Vagina (tissue), 2 donors: Measurements from ENCODE around the gene SCN5A. TPM values are rescaled to one million over a fixed set of nuclear protein-coding genes. Genes with fewer than 3 reads are reported as not detected.

ENCODE experiments used
- DNase-seq, 2 donors: peaks; one replicate each; pipeline ENCODE4 v3.0.0-alpha.2; 2017; ENCODE audit errors: extremely low spot score in 2 of 2
- H3K27ac ChIP-seq: fragments of 200-600 bp; sonication (generic); one replicate; pipeline ENCODE4 v1.5.1; 2019
- H3K27me3 ChIP-seq: fragments of 200-600 bp; sonication (generic); one replicate; pipeline ENCODE4 v1.5.1; 2019
- H3K36me3 ChIP-seq, 2 donors: fragments of 200-600 bp; sonication (generic); one replicate each; pipeline ENCODE4 v1.5.1; 2017 to 2019
- H3K4me1 ChIP-seq: fragments of 200-600 bp; sonication (generic); one replicate; pipeline ENCODE4 v1.5.1; 2019
- H3K4me3 ChIP-seq, 2 donors: fragments of 200-600 bp; sonication (generic); 1 replicate in 1 of 2; 2 replicates in 1 of 2; pipeline ENCODE4 v1.5.1; 2016 to 2019
- H3K9me3 ChIP-seq: fragments of 200-600 bp; sonication (generic); one replicate; pipeline ENCODE4 v1.5.1; 2019
- POLR2A ChIP-seq, 2 donors: fragments of 450-650 bp; IDR thresholded peaks; one replicate each; pipeline ENCODE4 v1.6.1; 2017; ENCODE audit warnings: antibody characterized with exemption in 2 of 2, mild to moderate bottlenecking in 2 of 2, moderate library complexity in 2 of 2
- POLR2AphosphoS5 ChIP-seq, 2 donors: sonication (generic); formaldehyde crosslinking; IDR thresholded peaks; one replicate each; pipeline ENCODE4 v1.9.0; 2017; ENCODE audit warnings: antibody characterized with exemption in 2 of 2, mild to moderate bottlenecking in 2 of 2, low read depth in 1 of 2; ENCODE audit not compliant: insufficient read depth in 1 of 2
- intact Hi-C: fragments of 100-400 bp; cut with DNase I; formaldehyde crosslinking; loops from one replicate; pipeline ENCODE4 v1.15.1; 2023
- total RNA-seq: library from RNA; depleted of rRNA; stranded (reverse); fragments of >200 nt; gene quantifications from one replicate; pipeline ENCODE4 v1.2.3, GENCODE V29; 2016
- TF ChIP-seq, protein P1 (sequence below), 3 experiments: fragments of 450-650 bp in 2 of 3; fragments of 200-600 bp in 1 of 3; sonication (generic) in 1 of 3; IDR thresholded peaks; one replicate each; pipeline ENCODE4 v1.5.1; 2017 to 2019; ENCODE audit warnings: antibody characterized with exemption in 3 of 3, mild to moderate bottlenecking in 2 of 3, moderate library complexity in 2 of 3

SCN5A gene
- total RNA-seq, 1 donor from 2014 or later: 9.3 TPM

DNA sequence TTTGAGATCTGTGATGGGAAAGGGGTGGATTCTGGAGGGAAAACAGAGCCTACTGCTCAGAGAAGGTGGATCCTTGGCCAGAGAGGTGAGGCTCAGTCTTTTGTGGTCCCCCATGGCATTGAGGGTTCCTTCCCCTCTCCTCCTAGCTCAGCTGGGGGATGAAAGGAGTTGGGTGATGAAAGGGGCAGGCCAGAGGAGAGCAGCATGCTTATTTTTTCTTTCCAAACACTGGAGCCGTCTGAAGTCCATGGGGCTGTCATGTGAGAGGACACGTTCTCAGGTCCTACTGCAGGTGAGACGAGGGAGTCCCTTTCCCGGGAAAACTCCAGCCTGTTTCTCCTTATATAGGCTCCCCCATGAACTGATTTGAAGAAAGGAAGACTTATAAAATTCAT lies 71.4 kb downstream of the SCN5A start:
- peak; percentile 54 to 61 for DNase-seq
- no peaks in the 10 kb centered on the region for H3K27me3 ChIP-seq
- H3K9me3 ChIP-seq: no peaks in the 10 kb centered on the region
- no peak overlapping the region for H3K27ac ChIP-seq
- intact Hi-C loops: no loop called here
- TF ChIP-seq POLR2AphosphoS5 (IDR thresholded peaks at IDR 0.05; ENCODE audit: insufficient read depth in 1 of 2, low read depth in 1 of 2): no peak
- TF ChIP-seq POLR2A (IDR thresholded peaks at IDR 0.05): no peak
- TF ChIP-seq, protein P1, sequence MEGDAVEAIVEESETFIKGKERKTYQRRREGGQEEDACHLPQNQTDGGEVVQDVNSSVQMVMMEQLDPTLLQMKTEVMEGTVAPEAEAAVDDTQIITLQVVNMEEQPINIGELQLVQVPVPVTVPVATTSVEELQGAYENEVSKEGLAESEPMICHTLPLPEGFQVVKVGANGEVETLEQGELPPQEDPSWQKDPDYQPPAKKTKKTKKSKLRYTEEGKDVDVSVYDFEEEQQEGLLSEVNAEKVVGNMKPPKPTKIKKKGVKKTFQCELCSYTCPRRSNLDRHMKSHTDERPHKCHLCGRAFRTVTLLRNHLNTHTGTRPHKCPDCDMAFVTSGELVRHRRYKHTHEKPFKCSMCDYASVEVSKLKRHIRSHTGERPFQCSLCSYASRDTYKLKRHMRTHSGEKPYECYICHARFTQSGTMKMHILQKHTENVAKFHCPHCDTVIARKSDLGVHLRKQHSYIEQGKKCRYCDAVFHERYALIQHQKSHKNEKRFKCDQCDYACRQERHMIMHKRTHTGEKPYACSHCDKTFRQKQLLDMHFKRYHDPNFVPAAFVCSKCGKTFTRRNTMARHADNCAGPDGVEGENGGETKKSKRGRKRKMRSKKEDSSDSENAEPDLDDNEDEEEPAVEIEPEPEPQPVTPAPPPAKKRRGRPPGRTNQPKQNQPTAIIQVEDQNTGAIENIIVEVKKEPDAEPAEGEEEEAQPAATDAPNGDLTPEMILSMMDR (IDR thresholded peaks at IDR 0.05): no peak
- no peaks in the 10 kb centered on the region for H3K36me3 ChIP-seq
- H3K4me1 ChIP-seq: no peaks in the 10 kb centered on the region
- no peak overlapping the region for H3K4me3 ChIP-seq

DNA sequence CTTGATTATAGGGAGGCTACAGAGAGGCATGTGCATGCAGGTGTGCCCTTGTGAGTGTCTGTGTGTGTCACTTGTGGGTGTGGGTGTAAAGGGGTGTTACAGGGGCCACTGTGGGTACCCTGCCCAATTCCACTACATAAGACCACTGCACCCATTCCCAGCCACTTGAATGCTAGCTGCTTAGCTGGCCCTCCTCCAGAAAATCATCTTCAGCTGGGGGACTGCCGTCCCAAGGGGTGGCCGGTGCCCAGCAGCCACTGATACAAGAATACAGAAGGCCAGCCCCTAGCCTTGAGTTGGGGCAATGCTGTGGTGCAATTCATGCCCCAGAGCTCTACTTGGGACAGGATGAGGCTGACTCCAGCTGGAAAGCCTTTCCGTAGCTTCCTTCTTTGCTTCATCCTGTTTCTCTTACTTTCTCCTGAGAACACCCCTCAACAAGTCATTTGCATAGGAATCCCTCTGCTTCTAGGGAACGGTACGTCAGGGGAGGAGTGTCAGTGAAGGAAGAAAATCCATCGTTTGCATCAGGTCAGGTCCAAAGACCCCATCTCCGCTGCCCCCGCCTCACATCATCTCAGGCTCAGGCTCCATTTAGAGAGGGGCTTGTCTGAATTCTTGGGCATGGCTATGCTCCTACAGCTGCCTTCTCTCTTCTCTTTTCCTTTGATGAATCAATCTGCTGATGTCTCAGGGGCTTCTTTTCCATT lies 72.0 kb downstream of the SCN5A start:
- no peaks in the 10 kb centered on the region for H3K9me3 ChIP-seq
- no peak overlapping the region for H3K27ac ChIP-seq
- H3K36me3 ChIP-seq: no peaks in the 10 kb centered on the region
- peak; percentile 34 to 67 for DNase-seq
- no peaks in the 10 kb centered on the region for H3K27me3 ChIP-seq
- no peak overlapping the region for H3K4me3 ChIP-seq
- intact Hi-C loops: no loop called here
- TF ChIP-seq, protein P1 (IDR thresholded peaks at IDR 0.05): no peak
- TF ChIP-seq POLR2AphosphoS5 (IDR thresholded peaks at IDR 0.05; ENCODE audit: insufficient read depth in 1 of 2, low read depth in 1 of 2): no peak
- no peak for TF ChIP-seq POLR2A (IDR thresholded peaks at IDR 0.05)
- H3K4me1 ChIP-seq: no peaks in the 10 kb centered on the region

DNA sequence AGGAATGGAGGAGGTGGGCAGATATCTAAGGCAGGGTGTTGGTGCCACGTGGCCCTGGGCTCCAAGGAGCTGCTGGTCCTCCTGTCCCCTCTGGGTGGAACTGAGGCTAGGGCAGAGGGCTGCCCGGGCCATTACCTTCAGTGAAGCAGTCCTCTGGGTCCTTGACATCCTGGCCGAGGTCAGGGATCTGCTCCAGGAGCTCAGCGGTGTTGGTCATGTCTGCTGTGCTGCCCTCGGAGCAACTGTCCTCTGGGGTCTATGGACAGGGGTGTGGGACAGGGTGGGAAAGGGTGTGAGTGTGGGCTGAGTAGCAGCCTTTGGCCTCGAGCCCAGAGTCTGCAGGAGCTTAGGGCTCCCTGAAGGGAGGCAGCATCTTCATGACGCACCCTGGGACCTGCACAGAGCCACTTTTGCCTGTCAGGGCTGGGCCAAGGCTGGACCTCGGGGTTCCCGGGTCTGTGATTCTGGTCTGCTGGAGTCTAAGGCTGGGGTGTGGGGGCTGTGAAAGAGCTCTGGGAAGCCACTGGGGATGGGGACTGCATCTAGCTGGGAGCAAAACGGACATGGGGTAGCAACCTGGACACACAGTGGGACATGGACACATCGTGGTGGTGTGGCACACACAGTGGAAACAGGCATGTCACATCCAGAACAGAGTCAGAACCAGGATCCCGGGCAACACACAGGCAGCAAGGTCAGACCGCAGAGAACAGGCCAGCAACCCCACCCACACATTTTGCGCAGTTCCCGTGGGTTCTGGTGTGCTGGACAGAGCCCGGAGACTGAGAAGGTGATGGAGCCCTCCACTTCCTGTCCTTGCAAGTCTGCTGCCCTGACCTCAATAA lies 72.7 kb downstream of the SCN5A start:
- Histone ChIP-seq H3K9me3 (no peaks in the 10 kb centered on the region), H3K27ac (no peak overlapping the region), H3K36me3 (no peaks in the 10 kb centered on the region), H3K4me3 (no peak overlapping the region), H3K27me3 (no peaks in the 10 kb centered on the region), H3K4me1 (no peaks in the 10 kb centered on the region)
- peak; percentile 75 to 92 for DNase-seq
- intact Hi-C loops: no loop called here
- TF ChIP-seq, protein P1 (IDR thresholded peaks at IDR 0.05): no peak
- TF ChIP-seq POLR2AphosphoS5 (IDR thresholded peaks at IDR 0.05; ENCODE audit: insufficient read depth in 1 of 2, low read depth in 1 of 2): no peak
- TF ChIP-seq POLR2A (IDR thresholded peaks at IDR 0.05): no peak

DNA sequence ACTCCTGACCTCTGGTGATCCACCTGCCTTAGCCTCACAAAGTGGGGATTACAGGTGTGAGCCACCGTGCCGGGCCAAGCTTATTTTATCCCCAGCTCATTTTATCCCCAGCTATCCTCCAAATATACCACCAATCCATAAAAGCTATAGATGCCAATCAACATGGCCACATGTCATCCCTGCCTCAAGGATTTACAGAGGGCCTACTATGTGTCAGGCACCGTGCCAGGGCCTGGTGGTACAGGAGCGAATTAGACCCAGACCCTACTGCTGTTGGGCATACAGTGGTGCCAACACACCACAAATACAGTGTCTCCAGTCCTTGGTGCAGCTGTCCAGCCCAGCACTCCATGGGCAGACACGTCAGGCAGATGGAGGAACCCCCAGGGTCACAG lies 73.4 kb downstream of the SCN5A start:
- DNase-seq: peak; percentile 25 to 72
- TF ChIP-seq POLR2AphosphoS5 (IDR thresholded peaks at IDR 0.05; ENCODE audit: insufficient read depth in 1 of 2, low read depth in 1 of 2) (no peak), POLR2A (IDR thresholded peaks at IDR 0.05) (no peak)
- TF ChIP-seq, protein P1 (IDR thresholded peaks at IDR 0.05): no peak
- Histone ChIP-seq H3K27ac (no peak overlapping the region), H3K4me3 (no peak overlapping the region), H3K9me3 (no peaks in the 10 kb centered on the region), H3K36me3 (no peaks in the 10 kb centered on the region), H3K4me1 (no peaks in the 10 kb centered on the region), H3K27me3 (no peaks in the 10 kb centered on the region)
- intact Hi-C loops: no loop called here
